DMS79 treated with DMSO at 0.1 percent for 48 hours (cell line): Measurements from ENCODE around the gene HOATZ.

Experiments used
- DNase-seq: peaks from one replicate; lab custom pipeline; 2025; lab: John Stamatoyannopoulos, UW

The HOATZ gene

GRCh38 chr11:111581341-111581740 is 66.8 kb downstream of the HOATZ start:
- no peak for DNase-seq

- DNase-seq = no peak
These were observed 67.6 kb downstream of the HOATZ start for GRCh38 chr11:111582163-111582562.

DNA sequence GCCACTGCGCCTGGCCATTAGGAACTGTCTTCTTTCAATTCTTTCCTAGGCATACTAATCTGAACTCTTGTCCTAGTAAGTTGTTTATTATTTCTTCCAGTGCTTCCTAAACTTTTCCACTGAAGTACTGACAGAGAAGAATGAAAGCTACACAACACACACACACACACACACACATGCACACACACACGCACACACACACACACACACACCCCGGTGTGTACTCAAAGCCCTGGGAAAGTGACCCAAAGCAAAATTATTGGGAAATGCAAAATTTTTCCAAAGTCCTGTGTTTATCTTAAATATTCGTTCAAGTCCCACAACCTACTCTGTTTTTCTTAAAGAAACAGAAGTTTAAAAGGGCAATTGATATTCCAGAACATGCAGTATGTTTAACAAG is 68.3 kb downstream of the HOATZ start:
- DNase-seq = no peak

DNA sequence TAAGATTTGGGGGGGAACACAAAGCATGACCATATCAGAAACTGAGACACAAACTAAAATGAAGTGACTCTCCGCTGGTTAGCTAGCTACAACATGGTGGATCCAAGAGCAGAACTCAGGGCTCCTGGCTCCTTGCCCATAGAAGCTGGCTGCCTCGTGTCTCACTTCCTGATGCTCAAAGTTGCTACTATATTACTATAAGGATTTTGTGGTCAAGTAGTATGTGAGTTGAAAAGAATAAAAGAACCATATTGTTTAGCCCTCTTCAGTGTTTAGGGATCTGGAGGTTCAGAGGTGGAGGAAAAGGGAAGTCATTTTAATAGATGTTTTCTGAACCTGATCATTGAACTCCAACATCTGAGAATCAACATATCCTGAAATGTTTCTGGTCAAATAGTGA is 70.8 kb downstream of the HOATZ start:
- DNase-seq = no peak

DNA sequence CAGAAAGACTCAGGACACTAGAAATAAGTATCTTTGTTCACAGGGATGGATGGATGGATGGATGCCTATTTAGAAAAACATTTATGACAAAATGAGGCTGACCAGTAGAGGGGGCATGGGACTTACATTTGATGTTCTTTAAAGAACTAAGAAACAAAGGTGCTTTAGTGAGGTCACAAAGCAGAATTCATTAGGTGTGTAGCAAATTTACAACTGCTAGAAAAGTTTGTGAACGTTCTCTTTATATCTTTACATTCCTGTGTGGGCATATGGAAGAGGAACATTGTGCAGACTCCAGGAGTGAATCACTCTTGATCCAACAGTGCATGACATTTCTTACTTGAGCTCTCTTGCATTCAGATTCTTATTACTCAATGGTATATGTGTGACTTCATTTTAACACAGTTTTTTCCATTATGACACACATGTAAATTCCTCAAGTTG is 71.8 kb downstream of the HOATZ start:
- no peak for DNase-seq
